Measurements from ENCODE around the gene ZDHHC4. TPM values are rescaled to one million over a fixed set of nuclear protein-coding genes. Genes with fewer than 3 reads are reported as not detected.

ZDHHC4 gene
- total and polyA plus RNA-seq, 9 of the 15 experiments (the other 6 are each of a cell fraction or from before 2014, with no cell fraction given), result 33.4 to 106 (median 58.3) TPM

DNA sequence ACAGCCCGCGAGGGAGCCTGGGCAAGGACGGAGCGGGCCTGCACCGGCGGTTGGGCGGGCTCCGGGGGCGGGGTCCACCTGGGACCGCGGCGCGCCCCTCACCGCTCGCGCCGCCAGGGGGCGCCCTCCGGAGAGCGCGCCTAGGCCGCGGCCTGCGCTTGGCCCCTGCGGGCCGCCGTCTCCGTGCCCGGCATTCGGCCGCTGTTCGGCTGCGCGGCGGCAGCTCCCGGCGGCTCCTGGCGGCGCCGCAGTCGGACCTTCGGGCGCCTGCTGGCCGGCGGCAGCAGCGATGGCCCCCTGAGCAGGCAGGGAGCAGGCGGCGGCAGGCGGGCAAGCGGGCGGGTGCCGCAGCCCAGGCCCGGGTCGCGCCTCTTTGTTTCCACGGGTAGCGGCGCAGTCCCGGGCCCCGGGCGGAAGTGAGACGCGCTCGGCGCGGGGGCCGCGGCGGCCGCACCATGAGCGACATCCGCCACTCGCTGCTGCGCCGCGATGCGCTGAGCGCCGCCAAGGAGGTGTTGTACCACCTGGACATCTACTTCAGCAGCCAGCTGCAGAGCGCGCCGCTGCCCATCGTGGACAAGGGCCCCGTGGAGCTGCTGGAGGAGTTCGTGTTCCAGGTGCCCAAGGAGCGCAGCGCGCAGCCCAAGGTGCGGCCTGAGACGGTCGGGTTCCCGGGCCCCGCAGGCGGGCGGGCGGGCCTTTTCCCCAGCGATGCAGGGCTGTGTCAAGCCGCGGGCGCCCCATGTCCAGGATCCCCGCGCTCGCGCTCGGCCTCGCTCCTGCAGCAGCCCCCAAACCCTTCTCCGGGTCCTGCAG is 12.8 kb downstream of the ZDHHC4 start, which contains the start of gene INTS15 (continued):
- TF ChIP-seq DMBX1 (CRISPR knock-in tag; IDR thresholded peaks at IDR 0.05; ENCODE audit: borderline replicate concordance) (peak; percentile 29; the same call in 1 of the 2 replicates), NBN (IDR thresholded peaks at IDR 0.05; ENCODE audit: low read depth) (no peak), EP300 (IDR thresholded peaks at IDR 0.05; ENCODE audit: low read length) (peak; percentile 23; the same call in 1 of the 2 replicates), ERF (CRISPR knock-in tag; IDR thresholded peaks at IDR 0.05) (peak; percentile 95), CCAR2 (IDR thresholded peaks at IDR 0.05; ENCODE audit: low read depth, low read length) (no peak), CHD4 (IDR thresholded peaks at IDR 0.05; ENCODE audit: insufficient read depth, insufficient replicate concordance, low read depth, low read length, poor library complexity, severe bottlenecking) (no peak), ZBTB12 (CRISPR knock-in tag; IDR thresholded peaks at IDR 0.05) (no peak), RCOR1 (IDR thresholded peaks at IDR 0.05; ENCODE audit: borderline replicate concordance in 1 of 2, low read depth in 2 of 2, low read length in 2 of 2) (peak in 1 of 2 experiments; percentile 37; a peak in 1 of 4 replicates), LCOR (CRISPR knock-in tag; IDR thresholded peaks at IDR 0.05) (no peak), SMARCB1 (IDR thresholded peaks at IDR 0.05; ENCODE audit: insufficient read length, low read depth) (no peak), ZNF143 (CRISPR knock-in tag; IDR thresholded peaks at IDR 0.05) (no peak), MCM3 (IDR thresholded peaks at IDR 0.05) (no peak), TSC22D4 (tag; IDR thresholded peaks at IDR 0.05) (no peak), ZKSCAN8 (CRISPR knock-in tag; IDR thresholded peaks at IDR 0.05) (no peak), HNRNPK (IDR thresholded peaks at IDR 0.05; ENCODE audit: low read depth, low read length, poor library complexity, severe bottlenecking) (no peak), SMARCA4 (IDR thresholded peaks at IDR 0.05) (no peak), ARNT (IDR thresholded peaks at IDR 0.05) (no peak), CHCHD3 (CRISPR knock-in tag; IDR thresholded peaks at IDR 0.05) (no peak), ZEB2 (IDR thresholded peaks at IDR 0.05) (no peak), ZBTB1 (CRISPR knock-in tag; IDR thresholded peaks at IDR 0.05; ENCODE audit: borderline replicate concordance, low read depth) (peak; percentile 18; the same call in 1 of the 2 replicates), EGR1 (conservative IDR thresholded peaks at IDR 0.05) (no peak)
- TF ChIP-seq, protein P1, sequence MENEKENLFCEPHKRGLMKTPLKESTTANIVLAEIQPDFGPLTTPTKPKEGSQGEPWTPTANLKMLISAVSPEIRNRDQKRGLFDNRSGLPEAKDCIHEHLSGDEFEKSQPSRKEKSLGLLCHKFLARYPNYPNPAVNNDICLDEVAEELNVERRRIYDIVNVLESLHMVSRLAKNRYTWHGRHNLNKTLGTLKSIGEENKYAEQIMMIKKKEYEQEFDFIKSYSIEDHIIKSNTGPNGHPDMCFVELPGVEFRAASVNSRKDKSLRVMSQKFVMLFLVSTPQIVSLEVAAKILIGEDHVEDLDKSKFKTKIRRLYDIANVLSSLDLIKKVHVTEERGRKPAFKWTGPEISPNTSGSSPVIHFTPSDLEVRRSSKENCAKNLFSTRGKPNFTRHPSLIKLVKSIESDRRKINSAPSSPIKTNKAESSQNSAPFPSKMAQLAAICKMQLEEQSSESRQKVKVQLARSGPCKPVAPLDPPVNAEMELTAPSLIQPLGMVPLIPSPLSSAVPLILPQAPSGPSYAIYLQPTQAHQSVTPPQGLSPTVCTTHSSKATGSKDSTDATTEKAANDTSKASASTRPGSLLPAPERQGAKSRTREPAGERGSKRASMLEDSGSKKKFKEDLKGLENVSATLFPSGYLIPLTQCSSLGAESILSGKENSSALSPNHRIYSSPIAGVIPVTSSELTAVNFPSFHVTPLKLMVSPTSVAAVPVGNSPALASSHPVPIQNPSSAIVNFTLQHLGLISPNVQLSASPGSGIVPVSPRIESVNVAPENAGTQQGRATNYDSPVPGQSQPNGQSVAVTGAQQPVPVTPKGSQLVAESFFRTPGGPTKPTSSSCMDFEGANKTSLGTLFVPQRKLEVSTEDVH (IDR thresholded peaks at IDR 0.05; ENCODE audit: low read depth, partially characterized antibody), result no peak
- TF ChIP-seq, protein P2, sequence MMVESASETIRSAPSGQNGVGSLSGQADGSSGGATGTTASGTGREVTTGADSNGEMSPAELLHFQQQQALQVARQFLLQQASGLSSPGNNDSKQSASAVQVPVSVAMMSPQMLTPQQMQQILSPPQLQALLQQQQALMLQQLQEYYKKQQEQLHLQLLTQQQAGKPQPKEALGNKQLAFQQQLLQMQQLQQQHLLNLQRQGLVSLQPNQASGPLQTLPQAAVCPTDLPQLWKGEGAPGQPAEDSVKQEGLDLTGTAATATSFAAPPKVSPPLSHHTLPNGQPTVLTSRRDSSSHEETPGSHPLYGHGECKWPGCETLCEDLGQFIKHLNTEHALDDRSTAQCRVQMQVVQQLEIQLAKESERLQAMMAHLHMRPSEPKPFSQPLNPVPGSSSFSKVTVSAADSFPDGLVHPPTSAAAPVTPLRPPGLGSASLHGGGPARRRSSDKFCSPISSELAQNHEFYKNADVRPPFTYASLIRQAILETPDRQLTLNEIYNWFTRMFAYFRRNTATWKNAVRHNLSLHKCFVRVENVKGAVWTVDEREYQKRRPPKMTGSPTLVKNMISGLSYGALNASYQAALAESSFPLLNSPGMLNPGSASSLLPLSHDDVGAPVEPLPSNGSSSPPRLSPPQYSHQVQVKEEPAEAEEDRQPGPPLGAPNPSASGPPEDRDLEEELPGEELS (CRISPR knock-in tag; IDR thresholded peaks at IDR 0.05; ENCODE audit: borderline replicate concordance), result peak; percentile 50; the same call in 1 of the 2 replicates
